K562 (cell line): Measurements from ENCODE around the gene IQCM.

ENCODE experiments used
- HDAC8 ChIP-seq: fragments of 450-650 bp; IDR thresholded peaks from 2 replicates; pipeline ENCODE4 v1.6.1; 2016; ENCODE audit warnings: mild to moderate bottlenecking, missing genetic modification characterization, moderate library complexity, missing compliant biosample characterization
- KDM4B ChIP-seq, 2 experiments: fragments of 450-650 bp in 1 of 2; sonication (generic) in 1 of 2; IDR thresholded peaks; 2 replicates each; pipeline ENCODE4 v1.6.1; 2016 to 2017; ENCODE audit warnings: borderline replicate concordance in 2 of 2, antibody characterized with exemption in 1 of 2, low read depth in 1 of 2, mild to moderate bottlenecking in 1 of 2
- MEIS2 ChIP-seq: fragments of 450-650 bp; IDR thresholded peaks from 2 replicates; pipeline ENCODE4 v1.6.1; 2014; ENCODE audit warnings: mild to moderate bottlenecking; ENCODE audit not compliant: partially characterized antibody
- POLR2AphosphoS5 ChIP-seq: IDR thresholded peaks from 2 replicates; pipeline ENCODE4 v1.6.1; 2011; ENCODE audit warnings: mild to moderate bottlenecking, low read depth, low read length, moderate library complexity; ENCODE audit not compliant: control insufficient read depth, insufficient read depth
- SIN3A ChIP-seq, 2 experiments: fragments of 150-350 bp in 1 of 2; IDR thresholded peaks; 2 replicates each; pipeline ENCODE4 v1.6.1; 2011 to 2016; ENCODE audit warnings: borderline replicate concordance in 2 of 2, low read depth in 2 of 2, low read length in 2 of 2, mild to moderate bottlenecking in 2 of 2, moderate library complexity in 2 of 2; ENCODE audit not compliant: control insufficient read depth in 1 of 2
- SLC30A9 ChIP-seq: fragments of 250-450 bp; sonication (Bioruptor Pico); IDR thresholded peaks from 2 replicates; pipeline ENCODE4 v1.8.0; 2022; ENCODE audit warnings: mild to moderate bottlenecking, moderate library complexity
- TGIF2 ChIP-seq: sonication (generic); formaldehyde crosslinking; IDR thresholded peaks from 2 replicates; pipeline ENCODE4 v1.8.1; 2022; ENCODE audit warnings: mild to moderate bottlenecking, missing genetic modification reagents, moderate library complexity
- ZNF175 ChIP-seq: fragments of 200-800 bp; sonication (Bioruptor generic); IDR thresholded peaks from 2 replicates; pipeline ENCODE4 v1.6.1; 2016; ENCODE audit warnings: low read depth, mild to moderate bottlenecking, missing genetic modification characterization, missing compliant biosample characterization
- TF ChIP-seq, protein P1 (sequence below), 3 experiments: IDR thresholded peaks in 2 of 3; conservative IDR thresholded peaks in 1 of 3; 2 replicates each; pipeline ENCODE4 v1.5.1; 2011 to 2012; ENCODE audit warnings: low read length in 3 of 3, mild to moderate bottlenecking in 3 of 3, control low read depth in 2 of 3, improper control_type of control experiment in 1 of 3, inconsistent platforms in 1 of 3, low read depth in 1 of 3, mixed read lengths in 1 of 3, moderate library complexity in 1 of 3; ENCODE audit not compliant: insufficient read depth in 2 of 3

DNA sequence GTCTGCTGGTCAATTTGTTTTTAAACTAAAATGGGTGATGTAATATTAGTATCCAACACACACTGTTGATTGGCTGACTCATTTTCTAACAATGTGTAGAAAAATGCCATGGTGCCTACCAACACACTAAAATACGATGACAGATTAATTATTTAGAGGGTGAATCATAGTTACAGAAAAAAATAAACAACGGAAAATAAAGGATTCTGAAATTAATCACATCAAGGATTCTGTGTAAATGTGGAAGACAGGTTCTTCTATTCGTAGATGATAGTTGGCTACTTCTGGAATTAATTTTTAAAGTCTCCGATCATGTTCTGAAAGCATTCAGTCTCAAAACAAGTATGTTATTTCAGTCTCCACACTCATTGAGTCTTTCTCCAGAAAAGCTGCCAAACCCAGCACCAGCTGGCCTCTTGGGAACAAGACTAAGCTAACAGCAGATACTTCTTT, 8.2 kb upstream of the IQCM start:
- TF ChIP-seq SIN3A (IDR thresholded peaks at IDR 0.05; ENCODE audit: borderline replicate concordance in 2 of 2, control insufficient read depth in 1 of 2, low read depth in 2 of 2, low read length in 2 of 2) (no peak), KDM4B (IDR thresholded peaks at IDR 0.05; ENCODE audit: borderline replicate concordance in 2 of 2, low read depth in 1 of 2) (no peak), MEIS2 (no peak), SLC30A9 (no peak), TGIF2 (CRISPR knock-in tag) (no peak), POLR2AphosphoS5 (no peak), ZNF175 (CRISPR knock-in tag) (no peak), HDAC8 (tag) (no peak)
- TF ChIP-seq, protein P1, sequence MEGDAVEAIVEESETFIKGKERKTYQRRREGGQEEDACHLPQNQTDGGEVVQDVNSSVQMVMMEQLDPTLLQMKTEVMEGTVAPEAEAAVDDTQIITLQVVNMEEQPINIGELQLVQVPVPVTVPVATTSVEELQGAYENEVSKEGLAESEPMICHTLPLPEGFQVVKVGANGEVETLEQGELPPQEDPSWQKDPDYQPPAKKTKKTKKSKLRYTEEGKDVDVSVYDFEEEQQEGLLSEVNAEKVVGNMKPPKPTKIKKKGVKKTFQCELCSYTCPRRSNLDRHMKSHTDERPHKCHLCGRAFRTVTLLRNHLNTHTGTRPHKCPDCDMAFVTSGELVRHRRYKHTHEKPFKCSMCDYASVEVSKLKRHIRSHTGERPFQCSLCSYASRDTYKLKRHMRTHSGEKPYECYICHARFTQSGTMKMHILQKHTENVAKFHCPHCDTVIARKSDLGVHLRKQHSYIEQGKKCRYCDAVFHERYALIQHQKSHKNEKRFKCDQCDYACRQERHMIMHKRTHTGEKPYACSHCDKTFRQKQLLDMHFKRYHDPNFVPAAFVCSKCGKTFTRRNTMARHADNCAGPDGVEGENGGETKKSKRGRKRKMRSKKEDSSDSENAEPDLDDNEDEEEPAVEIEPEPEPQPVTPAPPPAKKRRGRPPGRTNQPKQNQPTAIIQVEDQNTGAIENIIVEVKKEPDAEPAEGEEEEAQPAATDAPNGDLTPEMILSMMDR (IDR thresholded peaks at IDR 0.05 in 2 of 3, conservative IDR thresholded peaks at IDR 0.05 in 1 of 3; ENCODE audit: insufficient read depth in 2 of 3, low read depth in 1 of 3, low read length in 3 of 3), result no peak
